Trophoblast cell (in vitro differentiated cells and primary cell): ENCODE results near the gene TDO2.

ENCODE experiments used
- DNase-seq, 2 donors: peaks; one replicate each; pipeline ENCODE4 v3.0.0-alpha.2; 2016
- H2AFZ ChIP-seq: 2 replicates; pipeline ENCODE4 v1.6.1; 2013; ENCODE audit warnings: low read length, moderate library complexity, mild to moderate bottlenecking; ENCODE audit not compliant: insufficient read depth, poor library complexity
- H2AK5ac ChIP-seq: 2 replicates; pipeline ENCODE4 v1.6.1; 2013; ENCODE audit warnings: mild to moderate bottlenecking, low read length
- H2BK120ac ChIP-seq: 2 replicates; pipeline ENCODE4 v1.6.1; 2013; ENCODE audit warnings: low read length, mild to moderate bottlenecking, moderate library complexity; ENCODE audit not compliant: insufficient read depth, poor library complexity
- H2BK12ac ChIP-seq: 2 replicates; pipeline ENCODE4 v1.6.1; 2013; ENCODE audit warnings: mild to moderate bottlenecking, low read length, moderate library complexity
- H2BK5ac ChIP-seq: 2 replicates; pipeline ENCODE4 v1.6.1; 2013; ENCODE audit warnings: low read length, low read depth, moderate library complexity, mild to moderate bottlenecking; ENCODE audit not compliant: poor library complexity
- H3K14ac ChIP-seq: 2 replicates; pipeline ENCODE4 v1.6.1; 2013; ENCODE audit warnings: mild to moderate bottlenecking, low read length
- H3K18ac ChIP-seq: 2 replicates; pipeline ENCODE4 v1.6.1; 2013; ENCODE audit warnings: mild to moderate bottlenecking, low read length
- H3K23ac ChIP-seq: 2 replicates; pipeline ENCODE4 v1.6.1; 2013; ENCODE audit warnings: low read length
- H3K27ac ChIP-seq: 2 replicates; pipeline ENCODE4 v1.5.1; 2013; ENCODE audit warnings: low read depth, mild to moderate bottlenecking, inconsistent platforms, low read length, moderate library complexity
- H3K27me3 ChIP-seq: 2 replicates; pipeline ENCODE4 v1.6.1; 2013; ENCODE audit warnings: inconsistent platforms, mild to moderate bottlenecking, low read length, moderate library complexity; ENCODE audit not compliant: insufficient read depth
- H3K36me3 ChIP-seq, 2 experiments: 1 replicate in 1 of 2; 2 replicates in 1 of 2; pipeline ENCODE4 v1.6.1; 2013; ENCODE audit warnings: low read length in 2 of 2, mild to moderate bottlenecking in 2 of 2, moderate library complexity in 1 of 2; ENCODE audit not compliant: insufficient read depth in 2 of 2, control insufficient read depth in 1 of 2
- H3K4ac ChIP-seq: 2 replicates; pipeline ENCODE4 v1.6.1; 2013; ENCODE audit warnings: low read depth, mild to moderate bottlenecking, low read length, moderate library complexity
- H3K4me1 ChIP-seq, 2 experiments: 1 replicate in 1 of 2; 2 replicates in 1 of 2; pipeline ENCODE4 v1.6.1; 2013; ENCODE audit warnings: low read length in 2 of 2, mild to moderate bottlenecking in 2 of 2, moderate library complexity in 1 of 2; ENCODE audit not compliant: insufficient read depth in 2 of 2, control insufficient read depth in 1 of 2
- H3K4me2 ChIP-seq: 2 replicates; pipeline ENCODE4 v1.6.1; 2013; ENCODE audit warnings: inconsistent platforms, mild to moderate bottlenecking, low read length, moderate library complexity
- H3K4me3 ChIP-seq: 2 replicates; pipeline ENCODE4 v1.5.1; 2013; ENCODE audit warnings: mild to moderate bottlenecking, low read depth, low read length, inconsistent platforms
- H3K79me1 ChIP-seq: one replicate; pipeline ENCODE4 v1.6.1; 2013; ENCODE audit warnings: low read length
- H3K79me2 ChIP-seq: 2 replicates; pipeline ENCODE4 v1.6.1; 2013; ENCODE audit warnings: low read length, mild to moderate bottlenecking; ENCODE audit not compliant: control insufficient read depth, insufficient read depth, poor library complexity
- H3K9ac ChIP-seq: 2 replicates; pipeline ENCODE4 v1.6.1; 2013; ENCODE audit warnings: mild to moderate bottlenecking, low read length
- H3K9me3 ChIP-seq: 2 replicates; pipeline ENCODE4 v1.6.1; 2013; ENCODE audit warnings: low read depth, mild to moderate bottlenecking, control low read depth, inconsistent platforms, low read length; ENCODE audit not compliant: insufficient read depth
- H4K12ac ChIP-seq: 2 replicates; pipeline ENCODE4 v1.6.1; 2013; ENCODE audit warnings: low read depth, mild to moderate bottlenecking, low read length, moderate library complexity
- H4K8ac ChIP-seq: 2 replicates; pipeline ENCODE4 v1.6.1; 2013; ENCODE audit warnings: low read depth, mild to moderate bottlenecking, low read length, moderate library complexity
- H4K91ac ChIP-seq: one replicate; pipeline ENCODE4 v1.6.1; 2013; ENCODE audit warnings: low read depth, mild to moderate bottlenecking, low read length, moderate library complexity
- WGBS: extraction: QIAGEN DNeasy Blood & Tissue Kit; methylation state at CpG from one replicate; pipeline ENCODE4 v1.1.7; 2013; ENCODE audit warnings: missing lambda C conversion rate; ENCODE audit not compliant: insufficient read length, insufficient coverage; ENCODE audit errors: extremely low coverage; 5-methylcytosine and 5-hydroxymethylcytosine counted together

Gene TDO2

GRCh38 chr4:155904331-155904730 is 835 bp downstream of the TDO2 start:
- no peak overlapping the region for H2BK12ac ChIP-seq

GRCh38 chr4:155906554-155907247 is 3.2 kb downstream of the TDO2 start:
- Histone ChIP-seq H3K9me3 (no peaks in the 10 kb centered on the region), H3K9ac (no peak overlapping the region), H2AK5ac (no peak overlapping the region), H3K23ac (no peak overlapping the region), H3K36me3 (no peaks in the 10 kb centered on the region), H2AFZ (no peak overlapping the region), H3K4me2 (no peak overlapping the region), H3K4me1 (no peaks in the 10 kb centered on the region), H3K18ac (no peak overlapping the region), H3K27me3 (no peaks in the 10 kb centered on the region), H4K8ac (no peak overlapping the region), H2BK5ac (no peak overlapping the region), H4K91ac (no peak overlapping the region), H3K79me2 (no peaks in the 10 kb centered on the region), H3K4me3 (no peak overlapping the region), H2BK120ac (no peak overlapping the region), H3K27ac (no peak overlapping the region), H3K14ac (no peak overlapping the region), H2BK12ac (no peak overlapping the region), H3K79me1 (no peaks in the 10 kb centered on the region), H3K4ac (no peak overlapping the region), H4K12ac (no peak overlapping the region)
- no CpG with 5 or more reads among the region's 6 CpGs for WGBS
- no peak for DNase-seq

More at GRCh38 chr4:155904331-155904730, 835 bp downstream of the TDO2 start:
- Histone ChIP-seq H4K12ac (no peak overlapping the region), H3K36me3 (no peaks in the 10 kb centered on the region), H2AFZ (no peak overlapping the region), H3K4ac (no peak overlapping the region), H3K79me1 (no peaks in the 10 kb centered on the region), H3K4me3 (no peak overlapping the region), H2BK5ac (no peak overlapping the region), H4K8ac (no peak overlapping the region), H3K9ac (no peak overlapping the region), H3K4me1 (no peaks in the 10 kb centered on the region), H3K23ac (no peak overlapping the region), H3K27ac (no peak overlapping the region), H3K4me2 (no peak overlapping the region), H4K91ac (no peak overlapping the region), H3K18ac (no peak overlapping the region), H3K14ac (no peak overlapping the region), H3K27me3 (no peaks in the 10 kb centered on the region), H3K9me3 (no peaks in the 10 kb centered on the region), H2BK120ac (no peak overlapping the region), H2AK5ac (no peak overlapping the region), H3K79me2 (no peaks in the 10 kb centered on the region)
- DNase-seq, result no peak
- WGBS, result no CpG with 5 or more reads among the region's 3 CpGs

DNA sequence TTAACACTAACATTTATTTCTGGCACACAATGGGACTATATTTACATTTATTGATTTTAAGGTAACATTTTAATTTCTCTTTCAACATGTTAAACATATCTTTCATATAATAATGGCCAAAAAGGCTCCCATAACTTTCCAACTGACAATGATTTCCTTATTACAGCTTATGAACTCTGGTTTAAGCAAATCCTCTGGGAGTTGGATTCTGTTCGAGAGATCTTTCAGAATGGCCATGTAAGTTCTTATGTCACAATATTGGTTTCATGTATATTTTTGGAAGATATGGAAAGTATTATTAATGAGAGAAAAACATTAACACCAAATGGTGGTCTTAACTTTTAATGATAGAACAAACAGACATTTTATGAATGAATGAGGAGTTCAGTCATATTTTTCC is 4.1 kb downstream of the TDO2 start:
- H3K79me2 ChIP-seq, result no peaks in the 10 kb centered on the region
- H2AK5ac ChIP-seq, result no peak overlapping the region
- H3K4me3 ChIP-seq, result no peak overlapping the region
- H4K12ac ChIP-seq, result no peak overlapping the region
- no peaks in the 10 kb centered on the region for H3K79me1 ChIP-seq
- H3K14ac ChIP-seq, result no peak overlapping the region
- H3K9ac ChIP-seq, result no peak overlapping the region
- no peak overlapping the region for H3K4me2 ChIP-seq
- no peak overlapping the region for H3K23ac ChIP-seq
- H3K4me1 ChIP-seq, result no peaks in the 10 kb centered on the region
- H3K4ac ChIP-seq, result no peak overlapping the region
- no peaks in the 10 kb centered on the region for H3K36me3 ChIP-seq
- no peak overlapping the region for H3K18ac ChIP-seq
- H2BK5ac ChIP-seq, result no peak overlapping the region
- WGBS, result no CpG with 5 or more reads among the region's 1 CpG
- no peak overlapping the region for H4K8ac ChIP-seq
- no peak overlapping the region for H2AFZ ChIP-seq
- H2BK12ac ChIP-seq, result no peak overlapping the region
- no peak overlapping the region for H2BK120ac ChIP-seq
- H3K9me3 ChIP-seq, result no peaks in the 10 kb centered on the region
- no peak overlapping the region for H3K27ac ChIP-seq
- no peak for DNase-seq
- no peaks in the 10 kb centered on the region for H3K27me3 ChIP-seq
- H4K91ac ChIP-seq, result no peak overlapping the region

DNA sequence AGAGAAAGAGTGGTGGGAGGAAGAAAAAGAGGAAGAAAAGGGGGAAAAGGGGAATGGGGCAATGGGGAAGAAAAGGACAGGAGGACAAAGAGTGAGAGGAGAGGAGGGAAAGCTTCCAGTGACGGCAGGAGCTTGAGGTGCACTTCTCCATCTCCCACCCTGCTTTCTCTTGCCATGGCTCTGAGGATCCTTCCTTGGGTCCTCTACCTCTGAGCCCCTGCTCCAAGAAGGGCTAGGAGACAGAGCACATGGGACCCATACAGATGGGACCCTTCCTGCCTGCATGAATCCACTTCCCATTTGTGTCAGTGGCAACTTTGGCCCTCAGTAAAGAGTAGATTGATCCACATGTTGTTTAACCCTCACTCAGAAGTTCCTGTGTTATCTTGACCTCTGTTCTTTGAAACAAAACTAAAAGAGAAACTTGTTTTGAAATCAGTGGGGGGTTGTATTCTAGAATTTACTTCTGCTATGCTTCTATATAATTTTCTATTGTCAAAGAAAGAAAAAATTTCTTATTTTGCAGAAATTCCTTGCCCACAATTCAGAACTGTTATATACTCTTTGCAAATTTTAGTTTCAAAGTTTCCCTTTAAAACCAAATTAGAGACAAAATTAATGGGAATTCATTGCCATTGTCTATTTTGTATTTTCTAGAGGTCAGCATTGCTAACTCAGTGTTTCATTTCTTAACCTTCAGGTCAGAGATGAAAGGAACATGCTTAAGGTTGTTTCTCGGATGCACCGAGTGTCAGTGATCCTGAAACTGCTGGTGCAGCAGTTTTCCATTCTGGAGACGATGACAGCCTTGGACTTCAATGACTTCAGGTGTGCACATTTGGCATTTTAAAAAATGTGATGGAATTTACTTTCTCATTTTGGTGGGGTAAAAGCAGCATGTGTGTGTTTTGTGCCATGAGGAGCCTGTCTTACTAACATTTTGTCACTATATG is 5.0 kb downstream of the TDO2 start:
- H3K27ac ChIP-seq, result no peak overlapping the region
- H3K4me3 ChIP-seq, result no peak overlapping the region
- WGBS, result no CpG with 5 or more reads among the region's 4 CpGs
- no peak overlapping the region for H4K91ac ChIP-seq
- no peak overlapping the region for H4K8ac ChIP-seq
- DNase-seq, result no peak
- no peaks in the 10 kb centered on the region for H3K79me1 ChIP-seq
- no peak overlapping the region for H3K18ac ChIP-seq
- no peaks in the 10 kb centered on the region for H3K36me3 ChIP-seq
- no peak overlapping the region for H3K4ac ChIP-seq
- no peaks in the 10 kb centered on the region for H3K79me2 ChIP-seq
- H3K9ac ChIP-seq, result no peak overlapping the region
- H3K4me2 ChIP-seq, result no peak overlapping the region
- H3K27me3 ChIP-seq, result no peaks in the 10 kb centered on the region
- no peak overlapping the region for H2BK5ac ChIP-seq
- H3K14ac ChIP-seq, result no peak overlapping the region
- no peak overlapping the region for H2AK5ac ChIP-seq
- no peak overlapping the region for H3K23ac ChIP-seq
- no peak overlapping the region for H2AFZ ChIP-seq
- no peaks in the 10 kb centered on the region for H3K9me3 ChIP-seq
- no peak overlapping the region for H2BK120ac ChIP-seq
- no peak overlapping the region for H4K12ac ChIP-seq
- no peak overlapping the region for H2BK12ac ChIP-seq
- H3K4me1 ChIP-seq, result no peaks in the 10 kb centered on the region
